AG04449 (cell line): Measurements from ENCODE around the gene ACKR2.
A peak's percentile ranks its signal among the peaks of the same experiment; 100 is the strongest.

Experiments
- CTCF ChIA-PET: fragments of 350-600 bp; formaldehyde crosslinking; extraction: SDS; loops from one replicate; lab custom pipeline; 2021; ENCODE audit warnings: antibody characterized with exemption; lab: Yijun Ruan, JAX
- POLR2A ChIA-PET: fragments of 400-600, 350-600 bp; formaldehyde crosslinking; extraction: SDS; loops from one replicate; lab custom pipeline; 2020; ENCODE audit warnings: antibody characterized with exemption, inconsistent platforms; lab: Yijun Ruan, JAX
- DNase-seq: peaks from one replicate; pipeline ENCODE4 v3.0.0-alpha.2; 2010; ENCODE audit warnings: low read depth, low spot score
- H3K4me3 ChIP-seq: 2 replicates; pipeline ENCODE4 v1.5.1; 2011; ENCODE audit warnings: low read depth, mild to moderate bottlenecking, control low read depth, low read length
- TF ChIP-seq, protein P1 (sequence below): IDR thresholded peaks from one replicate; pipeline ENCODE4 v1.5.1; 2011; ENCODE audit warnings: mild to moderate bottlenecking, moderate library complexity, low read length, control low read depth, inconsistent platforms; ENCODE audit not compliant: insufficient read depth; ENCODE audit errors: missing control alignments

ACKR2 gene

DNA sequence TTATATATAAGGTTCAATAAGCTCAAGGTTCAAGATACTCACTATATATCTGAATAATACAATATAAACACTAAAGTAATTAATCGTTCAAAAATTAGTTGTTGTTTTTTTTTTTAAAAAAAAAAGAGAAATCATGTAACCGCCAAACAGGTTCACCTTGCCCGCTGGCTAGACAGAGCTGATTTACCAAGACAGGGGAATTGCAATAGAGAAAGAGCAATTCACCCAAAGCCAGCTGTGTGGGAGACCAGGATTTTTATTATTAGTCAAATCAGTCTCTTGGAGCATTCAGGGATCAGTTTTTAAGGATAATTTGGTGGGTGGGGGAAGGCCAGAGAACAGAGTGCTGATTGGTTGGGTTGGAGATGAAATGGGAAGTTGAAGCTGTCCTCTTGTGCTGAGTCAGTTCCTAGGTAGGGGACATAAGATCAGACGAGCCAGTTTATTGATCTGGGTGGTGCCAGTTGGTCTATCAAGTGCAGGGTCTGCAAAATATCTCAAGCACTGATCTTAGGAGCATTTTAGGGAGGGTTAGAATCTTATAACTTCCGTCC is 12.8 kb upstream of the ACKR2 start:
- TF ChIP-seq, protein P1, sequence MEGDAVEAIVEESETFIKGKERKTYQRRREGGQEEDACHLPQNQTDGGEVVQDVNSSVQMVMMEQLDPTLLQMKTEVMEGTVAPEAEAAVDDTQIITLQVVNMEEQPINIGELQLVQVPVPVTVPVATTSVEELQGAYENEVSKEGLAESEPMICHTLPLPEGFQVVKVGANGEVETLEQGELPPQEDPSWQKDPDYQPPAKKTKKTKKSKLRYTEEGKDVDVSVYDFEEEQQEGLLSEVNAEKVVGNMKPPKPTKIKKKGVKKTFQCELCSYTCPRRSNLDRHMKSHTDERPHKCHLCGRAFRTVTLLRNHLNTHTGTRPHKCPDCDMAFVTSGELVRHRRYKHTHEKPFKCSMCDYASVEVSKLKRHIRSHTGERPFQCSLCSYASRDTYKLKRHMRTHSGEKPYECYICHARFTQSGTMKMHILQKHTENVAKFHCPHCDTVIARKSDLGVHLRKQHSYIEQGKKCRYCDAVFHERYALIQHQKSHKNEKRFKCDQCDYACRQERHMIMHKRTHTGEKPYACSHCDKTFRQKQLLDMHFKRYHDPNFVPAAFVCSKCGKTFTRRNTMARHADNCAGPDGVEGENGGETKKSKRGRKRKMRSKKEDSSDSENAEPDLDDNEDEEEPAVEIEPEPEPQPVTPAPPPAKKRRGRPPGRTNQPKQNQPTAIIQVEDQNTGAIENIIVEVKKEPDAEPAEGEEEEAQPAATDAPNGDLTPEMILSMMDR = no peak
- ChIA-PET POLR2A (no interaction called here), CTCF (interaction anchor here (0.8 to 1.4 kb wide), 6 partner anchors 9 to 41 kb away, joined by 3 to 7 read pairs (median 4); no protein-coding TSS in a partner anchor)
- no peak for DNase-seq
- H3K4me3 ChIP-seq = no peak overlapping the region

DNA sequence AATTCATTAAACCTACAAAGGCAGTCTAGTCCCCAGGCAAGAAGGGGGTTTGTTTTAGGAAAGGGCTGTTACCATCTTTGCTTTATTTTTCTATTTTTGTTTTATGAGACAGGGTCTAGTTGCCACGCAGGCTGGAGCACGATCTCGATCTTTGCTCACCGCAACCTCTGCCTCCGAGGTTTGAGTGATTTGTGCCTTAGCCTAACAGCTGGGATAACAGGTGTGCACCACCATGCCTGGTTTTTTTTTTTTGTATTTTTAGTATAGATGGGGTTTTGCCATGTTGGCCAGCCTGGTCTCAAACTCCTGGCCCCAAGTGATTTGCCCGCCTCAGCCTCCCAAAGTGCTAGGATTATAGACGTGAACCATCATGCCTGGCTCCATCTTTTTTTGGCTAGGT is 9.9 kb upstream of the ACKR2 start:
- POLR2A ChIA-PET = no interaction called here
- H3K4me3 ChIP-seq = no peak overlapping the region
- no peak for DNase-seq
- TF ChIP-seq, protein P1 = no peak
- CTCF ChIA-PET = no interaction called here

DNA sequence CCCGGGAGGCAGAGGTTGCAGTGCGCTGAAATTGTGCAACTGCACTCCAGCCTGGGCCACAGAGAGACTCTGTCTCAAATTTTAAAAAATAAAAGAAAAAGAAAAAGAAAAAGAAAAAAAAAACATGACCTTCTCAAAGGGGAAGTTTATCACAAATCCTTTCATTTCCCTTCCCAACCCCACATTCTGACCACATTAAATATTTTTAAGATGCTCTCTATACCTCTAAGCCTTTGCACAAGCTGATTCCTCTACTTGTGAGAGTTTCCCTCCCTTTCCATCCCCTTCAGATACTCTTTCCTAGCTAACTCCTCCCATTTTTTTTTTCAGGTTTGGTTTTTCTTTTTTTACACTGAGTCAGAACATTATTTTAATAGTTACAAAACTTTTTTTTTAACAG is 9.0 kb upstream of the ACKR2 start:
- TF ChIP-seq, protein P1 = no peak
- no peak overlapping the region for H3K4me3 ChIP-seq
- no peak for DNase-seq
- POLR2A ChIA-PET = no interaction called here
- CTCF ChIA-PET = no interaction called here

DNA sequence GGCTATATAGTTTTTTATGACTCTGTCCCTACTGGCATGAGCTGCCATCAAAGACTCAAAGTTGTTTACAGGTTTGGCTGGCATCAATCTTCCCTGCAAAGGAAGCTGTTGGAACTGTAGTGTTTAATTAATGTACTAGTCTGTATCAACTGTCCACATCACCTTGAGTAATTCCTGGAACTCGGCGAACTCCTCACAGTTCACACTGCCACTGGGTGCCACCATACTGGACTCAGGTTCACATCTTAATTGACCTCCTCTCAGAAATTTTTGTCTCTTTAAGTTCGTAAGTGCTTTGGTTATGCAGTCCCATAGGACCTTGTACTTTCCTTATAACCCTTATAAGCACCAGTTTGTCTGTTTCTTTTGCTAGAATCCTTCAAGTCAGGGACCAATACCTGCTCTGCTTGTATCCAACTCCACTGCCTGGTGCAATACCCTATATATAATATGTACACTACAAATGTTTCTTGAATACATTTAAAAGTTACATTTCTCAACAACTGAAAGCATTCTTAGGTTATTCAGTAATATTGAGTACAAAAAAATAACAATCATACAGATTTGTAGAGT is 8.1 kb upstream of the ACKR2 start:
- no peak for DNase-seq
- ChIA-PET CTCF (no interaction called here), POLR2A (no interaction called here)
- no peak overlapping the region for H3K4me3 ChIP-seq
- TF ChIP-seq, protein P1 = no peak

DNA sequence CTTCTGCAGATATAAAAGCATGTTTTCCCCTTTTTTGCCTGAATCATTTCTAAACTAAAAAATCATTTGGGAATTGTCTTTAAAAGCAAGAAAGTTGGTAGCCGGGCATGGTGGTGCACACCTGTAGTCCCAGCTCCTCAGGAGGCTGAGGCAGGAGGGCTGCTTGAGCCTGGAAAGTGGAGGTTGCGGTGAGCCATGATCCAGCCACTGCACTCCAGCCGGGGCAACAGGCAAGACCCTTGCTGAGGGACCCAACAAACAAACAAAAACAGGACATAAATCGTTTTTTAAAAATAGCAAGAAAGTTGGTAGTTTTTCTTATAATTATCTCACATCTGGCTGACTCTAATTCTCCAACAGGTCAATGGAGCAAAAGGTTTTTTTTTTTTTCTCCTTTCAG is 7.5 kb upstream of the ACKR2 start:
- DNase-seq = no peak
- TF ChIP-seq, protein P1 = no peak
- POLR2A ChIA-PET = no interaction called here
- CTCF ChIA-PET = interaction anchor here (0.7 kb wide), 1 partner anchor 21 kb away, joined by 3 read pairs; no protein-coding TSS in a partner anchor
- H3K4me3 ChIP-seq = no peak overlapping the region

DNA sequence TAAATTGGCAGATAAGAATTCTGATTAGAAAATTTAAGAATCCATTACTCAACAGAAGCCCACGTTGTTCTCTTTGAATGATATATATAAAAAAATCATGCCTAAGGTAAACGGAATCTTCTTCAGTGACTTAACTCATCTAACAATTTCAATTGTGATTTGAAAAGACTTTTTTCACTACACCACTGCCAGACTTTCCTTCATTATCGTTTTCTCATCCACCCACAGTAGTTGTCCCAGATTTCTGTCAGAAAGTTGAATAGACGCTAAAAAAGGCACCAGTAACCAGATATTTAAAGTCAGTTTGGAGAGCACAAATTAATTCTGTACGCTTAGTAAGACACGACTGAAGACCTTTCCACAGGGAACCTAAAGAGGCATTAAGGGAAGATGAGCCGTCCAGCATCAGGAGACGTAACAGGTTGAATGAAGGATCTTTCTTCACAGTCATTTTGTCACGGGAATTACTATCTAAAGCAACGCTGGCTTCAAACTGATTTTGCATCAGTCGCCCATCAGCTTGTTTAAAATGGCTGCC is 6.3 kb upstream of the ACKR2 start:
- CTCF ChIA-PET = interaction anchor here (2.1 kb wide), 1 partner anchor 37 kb away, joined by 7 read pairs; no protein-coding TSS in a partner anchor
- POLR2A ChIA-PET = interaction anchor here (1.1 kb wide), 1 partner anchor 8 kb away, joined by 4 read pairs; no protein-coding TSS in a partner anchor
- TF ChIP-seq, protein P1 = no peak
- DNase-seq = no peak
- peak overlapping the region; percentile 80 for H3K4me3 ChIP-seq
